ENCODE measurements around the gene ZFR2. TPM values are rescaled to one million over a fixed set of nuclear protein-coding genes. Genes with fewer than 3 reads are reported as not detected.
"Not testable (repeated sequence)": the region's sequence is repeated elsewhere in the genome, so short reads cannot be mapped to it uniquely, and the experiment has no call there.

ZFR2 gene
- total RNA-seq, 1 experiment from 2014 or later = not detected

DNA sequence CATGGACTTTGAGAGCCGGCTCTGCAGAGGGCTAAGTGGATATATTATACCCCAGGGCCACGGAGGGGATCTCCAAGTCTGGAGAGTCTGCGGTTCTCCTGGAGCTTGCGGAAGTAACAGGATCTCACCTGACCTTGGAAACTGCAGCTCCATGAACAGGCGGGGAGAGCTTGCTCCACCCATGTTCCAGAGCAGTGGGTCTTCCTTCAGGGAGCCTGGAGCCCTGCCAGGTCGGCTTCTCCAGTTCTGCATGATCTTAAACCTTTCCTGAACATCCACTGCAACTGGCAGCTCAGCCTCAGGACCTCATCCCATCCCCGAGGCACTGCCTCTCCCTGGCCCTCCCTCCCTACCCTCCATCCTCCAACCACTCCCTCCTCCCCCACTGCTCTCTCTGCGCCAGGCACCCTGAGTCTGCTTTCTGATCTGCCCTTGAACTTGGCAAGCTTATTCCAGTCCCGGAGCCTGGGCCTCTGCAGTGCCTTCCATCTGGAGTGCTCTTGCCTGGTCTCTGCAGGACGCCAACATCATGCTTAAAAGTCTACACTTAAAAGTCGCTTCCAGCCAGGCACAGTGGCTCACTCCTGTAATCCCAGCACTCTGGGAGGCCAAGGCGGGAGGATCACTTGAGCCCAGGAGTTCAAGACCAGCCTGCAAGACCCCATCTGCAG lies 24.8 kb upstream of the ZFR2 start:
- Histone ChIP-seq H3K27me3 (replicated peaks) (peaks cover 2% of the 10 kb centered on the region; the same call in 1 of the 2 replicates), H3K4me1 (replicated peaks) (no peaks in the 10 kb centered on the region), H3K9me3 (replicated peaks) (peaks cover 3% of the 10 kb centered on the region; the same call in 1 of the 2 replicates), H3K4me3 (no peak overlapping the region), H3K27ac (no peak overlapping the region), H3K36me3 (no peaks in the 10 kb centered on the region)
- DNase-seq (ENCODE audit: low read depth in 1 of 2, low spot score in 2 of 2) = no peak

GRCh38 chr19:3890591-3890990 lies 21.8 kb upstream of the ZFR2 start:
- DNase-seq (ENCODE audit: low read depth in 1 of 2, low spot score in 2 of 2) = no peak
- Histone ChIP-seq H3K36me3 (no peaks in the 10 kb centered on the region), H3K9me3 (replicated peaks) (no peaks in the 10 kb centered on the region)

DNA sequence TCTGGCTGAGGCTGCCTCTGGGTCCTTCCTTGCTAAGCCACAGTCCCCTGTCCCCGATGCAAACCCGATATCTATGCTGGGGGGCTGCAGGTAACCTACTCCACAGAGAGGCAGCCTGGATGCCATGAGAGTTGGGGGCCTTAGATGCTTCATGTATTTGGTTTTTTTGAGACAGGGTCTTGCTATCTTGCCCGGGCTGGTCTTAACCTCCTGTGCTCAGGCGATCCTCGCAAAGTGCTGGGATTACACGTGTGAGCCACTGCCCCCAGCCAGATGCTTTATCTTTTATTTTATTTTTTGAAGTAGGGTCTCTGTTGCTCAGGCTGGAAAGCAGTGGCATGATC lies 13.2 kb upstream of the ZFR2 start:
- Histone ChIP-seq H3K9me3 (replicated peaks) (no peaks in the 10 kb centered on the region), H3K4me1 (replicated peaks) (peaks cover 15% of the 10 kb centered on the region), H3K36me3 (no peaks in the 10 kb centered on the region), H3K4me3 (no peak overlapping the region), H3K27ac (no peak overlapping the region), H3K27me3 (replicated peaks) (peaks cover 24% of the 10 kb centered on the region)
- no peak for DNase-seq (ENCODE audit: low read depth in 1 of 2, low spot score in 2 of 2)

More at GRCh38 chr19:3890591-3890990, 21.8 kb upstream of the ZFR2 start:
- no peak overlapping the region for H3K27ac ChIP-seq
- H3K27me3 ChIP-seq (replicated peaks) = no peaks in the 10 kb centered on the region; the same call in 1 of the 2 replicates
- no peak overlapping the region for H3K4me3 ChIP-seq
- H3K4me1 ChIP-seq (replicated peaks) = 0 out of 2 replicates have a peak, but pooled peaks cover 5% of the 10 kb centered on the region

GRCh38 chr19:3881272-3882040 lies 12.6 kb upstream of the ZFR2 start:
- no peak for DNase-seq (ENCODE audit: low read depth in 1 of 2, low spot score in 2 of 2)
- Histone ChIP-seq H3K27ac (no peak overlapping the region), H3K4me3 (no peak overlapping the region), H3K27me3 (replicated peaks) (peaks cover 24% of the 10 kb centered on the region), H3K9me3 (replicated peaks) (no peaks in the 10 kb centered on the region), H3K4me1 (replicated peaks) (peaks cover 15% of the 10 kb centered on the region), H3K36me3 (no peaks in the 10 kb centered on the region)

- Histone ChIP-seq H3K4me1 (replicated peaks) (peaks cover 10% of the 10 kb centered on the region), H3K9me3 (replicated peaks) (no peaks in the 10 kb centered on the region), H3K27ac (no peak within 1 kb of the TSS), H3K4me3 (no peak within 1 kb of the TSS), H3K27me3 (replicated peaks) (peaks cover 24% of the 10 kb centered on the region), H3K36me3 (no peaks in the 10 kb centered on the region)
- no peak for DNase-seq (ENCODE audit: low read depth in 1 of 2, low spot score in 2 of 2)
Observed at GRCh38 chr19:3880471-3881271, 11.8 kb upstream of the ZFR2 start, which contains the start of gene ATCAY. ATCAY (plus strand) TSS chr19:3880685; CDS start chr19:3885768, 5,083 bp downstream.

DNA sequence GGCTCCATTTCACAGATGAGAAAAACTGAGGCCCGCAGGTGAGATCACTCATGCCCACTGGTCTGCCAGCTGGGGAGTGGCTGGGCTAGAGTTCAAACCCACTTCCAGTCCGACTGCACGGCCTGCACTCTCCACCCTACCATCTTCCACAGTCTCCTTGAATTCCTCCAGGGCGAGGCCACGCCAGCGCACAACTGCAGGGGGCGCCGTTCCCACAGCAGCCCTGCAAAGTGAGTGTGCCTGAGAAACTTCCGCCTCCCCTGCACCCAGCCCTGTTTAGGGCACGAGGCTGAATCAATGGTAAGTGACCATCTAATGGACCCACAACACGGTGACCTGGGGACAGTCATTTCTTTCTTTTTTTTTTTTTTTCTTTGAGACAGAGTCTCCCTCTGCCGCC lies 10.8 kb upstream of the ZFR2 start:
- Histone ChIP-seq H3K4me3 (no peak overlapping the region), H3K9me3 (replicated peaks) (no peaks in the 10 kb centered on the region), H3K36me3 (no peaks in the 10 kb centered on the region), H3K27ac (no peak overlapping the region), H3K4me1 (replicated peaks) (peaks cover 10% of the 10 kb centered on the region), H3K27me3 (replicated peaks) (peaks cover 24% of the 10 kb centered on the region)
- no peak for DNase-seq (ENCODE audit: low read depth in 1 of 2, low spot score in 2 of 2)

DNA sequence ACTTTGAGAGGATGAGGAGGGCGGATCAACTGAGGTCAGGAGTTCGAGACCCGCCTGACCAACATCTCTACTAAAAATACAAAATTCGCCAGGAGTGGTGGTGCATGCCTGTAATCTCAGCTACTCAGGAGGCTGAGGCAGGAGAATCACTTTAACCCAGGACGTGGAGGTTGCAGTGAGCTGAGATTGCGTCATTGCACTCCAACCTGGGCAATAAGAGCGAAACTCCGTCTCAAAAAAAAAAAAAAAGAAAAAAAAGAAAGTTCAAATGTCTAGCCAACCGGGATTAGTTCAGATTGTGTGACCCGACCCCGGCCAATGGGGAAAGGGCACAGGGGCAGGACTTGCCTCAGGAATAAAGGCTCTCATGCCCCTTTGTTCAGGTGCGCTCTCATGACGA lies 5.9 kb upstream of the ZFR2 start:
- not testable (repeated sequence) for H3K9me3 ChIP-seq (replicated peaks); DNase-seq (ENCODE audit: low read depth in 1 of 2, low spot score in 2 of 2); H3K4me3 ChIP-seq; H3K27ac ChIP-seq; H3K36me3 ChIP-seq; H3K4me1 ChIP-seq (replicated peaks)
- H3K27me3 ChIP-seq (replicated peaks) = peaks cover 12% of the 10 kb centered on the region

DNA sequence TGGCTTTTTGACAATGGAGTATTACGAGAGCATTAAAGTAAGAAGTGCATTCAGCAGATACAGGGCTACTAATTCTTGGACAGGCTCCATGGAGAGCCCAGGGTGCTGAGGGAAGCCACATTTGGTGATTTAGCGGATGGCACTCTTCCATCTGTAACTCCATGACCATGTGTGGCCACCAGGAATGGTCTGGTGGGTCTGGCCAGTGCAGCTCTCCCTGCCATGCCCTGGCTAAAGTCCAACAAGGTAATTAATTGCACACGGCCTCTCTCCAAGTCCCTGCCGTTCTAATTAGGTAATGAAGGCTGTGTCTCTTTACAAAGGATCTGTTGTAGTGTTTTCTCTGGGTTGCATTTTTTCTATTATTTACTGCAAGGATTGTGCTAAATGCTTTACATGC lies 4.3 kb upstream of the ZFR2 start:
- no peak overlapping the region for H3K27ac ChIP-seq
- H3K9me3 ChIP-seq (replicated peaks) = 0 out of 2 replicates have a peak, but pooled peaks cover 3% of the 10 kb centered on the region
- no peaks in the 10 kb centered on the region for H3K36me3 ChIP-seq
- no peak for DNase-seq (ENCODE audit: low read depth in 1 of 2, low spot score in 2 of 2)
- H3K4me1 ChIP-seq (replicated peaks) = no peaks in the 10 kb centered on the region
- peaks cover 15% of the 10 kb centered on the region for H3K27me3 ChIP-seq (replicated peaks)
- H3K4me3 ChIP-seq = no peak overlapping the region

DNA sequence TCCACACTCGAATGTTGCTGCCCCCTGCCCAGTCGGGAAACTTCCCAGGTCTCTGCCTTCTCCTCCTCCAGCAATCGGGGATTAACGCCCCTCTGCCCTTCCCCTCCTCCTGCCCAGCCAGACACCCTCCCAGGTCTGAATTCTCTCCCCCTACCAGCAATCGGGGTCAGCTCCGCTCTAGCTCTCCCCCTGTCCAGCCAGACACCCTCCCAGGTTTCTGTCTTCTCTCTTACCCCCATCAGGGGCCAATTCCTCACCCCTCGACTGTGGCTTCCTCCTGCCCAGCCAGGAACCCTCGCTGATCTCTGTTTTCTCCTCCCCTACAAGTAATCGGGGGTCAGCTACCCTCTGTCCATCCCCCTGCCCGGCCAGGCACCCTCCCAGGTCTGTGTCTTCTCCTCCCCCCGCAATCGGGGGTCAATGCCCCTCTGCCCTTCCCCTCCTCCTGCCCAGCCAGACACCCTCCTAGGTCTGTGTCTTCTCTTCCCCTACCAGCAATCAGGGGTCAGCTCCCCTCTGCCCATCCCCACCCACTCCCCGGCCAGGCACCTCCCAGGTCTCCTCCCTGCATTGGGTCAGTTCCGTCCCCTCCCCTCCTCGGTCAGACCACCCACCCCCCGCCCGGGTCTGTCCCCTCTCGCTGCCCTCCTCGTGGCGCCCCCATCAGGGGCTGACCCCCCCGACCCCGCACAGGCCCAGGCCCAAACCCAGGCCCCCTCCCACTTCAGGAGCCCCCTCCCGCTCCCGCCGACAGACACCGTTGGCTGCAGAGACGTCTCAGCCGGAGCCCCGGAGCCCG lies 668 bp downstream of the ZFR2 start:
- DNase-seq (ENCODE audit: low read depth in 1 of 2, low spot score in 2 of 2) = no peak

DNA sequence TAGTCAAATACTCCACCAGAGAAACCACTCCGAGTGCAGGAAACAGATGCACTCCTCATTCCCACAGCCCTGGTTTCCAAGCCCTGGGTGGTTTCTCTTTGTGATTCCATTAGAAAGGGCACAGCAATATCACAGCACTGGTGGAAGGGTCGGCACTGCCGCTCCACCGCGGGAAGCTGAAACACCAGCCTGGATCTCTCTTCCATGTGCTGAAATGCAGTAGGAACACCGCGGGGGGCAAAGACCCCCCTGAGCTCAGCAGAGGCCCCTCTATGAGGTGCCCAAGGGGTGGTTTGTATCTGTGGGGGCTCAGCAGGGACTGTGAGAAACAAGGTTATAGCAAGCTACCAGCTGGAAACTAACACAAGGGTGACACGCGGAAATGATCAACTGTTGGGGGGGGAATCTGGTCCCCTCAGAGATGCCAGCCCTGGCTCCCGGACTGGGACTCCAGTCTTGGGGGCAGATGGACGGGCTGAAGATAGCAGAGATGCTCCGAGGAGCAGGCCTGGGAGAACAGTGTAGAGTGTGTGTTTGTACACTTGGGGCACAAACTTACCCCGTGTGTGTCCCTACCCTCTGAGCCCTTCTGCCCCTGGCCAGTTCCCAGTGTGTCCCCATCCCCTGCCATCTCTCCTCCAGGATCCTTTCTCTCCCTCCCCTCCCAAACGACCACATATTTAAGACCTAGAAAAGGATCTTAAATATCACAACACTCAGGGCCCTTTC lies 1.8 kb downstream of the ZFR2 start:
- 0 out of 2 replicates have a peak, but pooled peaks cover 3% of the 10 kb centered on the region for H3K9me3 ChIP-seq (replicated peaks)
- H3K4me1 ChIP-seq (replicated peaks) = no peaks in the 10 kb centered on the region
- H3K4me3 ChIP-seq = no peak overlapping the region
- no peak overlapping the region for H3K27ac ChIP-seq
- peaks cover 70% of the 10 kb centered on the region for H3K27me3 ChIP-seq (replicated peaks)
- no peaks in the 10 kb centered on the region for H3K36me3 ChIP-seq
- DNase-seq (ENCODE audit: low read depth in 1 of 2, low spot score in 2 of 2) = no peak

More for the DNA sequence above, 668 bp downstream of the ZFR2 start:
- Histone ChIP-seq H3K4me3 (no peak overlapping the region), H3K36me3 (no peaks in the 10 kb centered on the region), H3K27me3 (replicated peaks) (peaks cover 59% of the 10 kb centered on the region), H3K9me3 (replicated peaks) (0 out of 2 replicates have a peak, but pooled peaks cover 3% of the 10 kb centered on the region), H3K4me1 (replicated peaks) (no peaks in the 10 kb centered on the region), H3K27ac (no peak overlapping the region)

DNA sequence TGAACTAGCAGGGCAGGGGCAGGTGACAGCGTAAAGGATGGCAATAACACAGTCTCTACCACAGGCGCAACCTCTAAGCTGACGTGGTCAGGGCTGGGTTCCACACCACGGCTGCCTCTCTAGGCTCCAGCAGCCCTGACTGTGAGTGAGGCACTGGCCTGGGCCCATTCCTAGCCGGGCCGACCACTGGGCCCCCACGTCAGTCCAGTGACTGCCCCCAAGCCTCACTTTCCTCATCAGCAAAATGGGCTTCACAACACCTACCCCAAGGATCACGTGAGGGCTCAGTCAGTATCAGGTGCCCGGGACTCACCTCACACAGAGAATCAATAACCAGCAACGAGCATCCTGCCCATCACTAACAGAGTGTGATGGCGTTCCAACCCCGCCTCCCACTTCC lies 5.2 kb downstream of the ZFR2 start:
- H3K4me3 ChIP-seq = no peak overlapping the region
- DNase-seq (ENCODE audit: low read depth in 1 of 2, low spot score in 2 of 2) = no peak
- H3K27me3 ChIP-seq (replicated peaks) = peaks cover 73% of the 10 kb centered on the region
- no peaks in the 10 kb centered on the region for H3K4me1 ChIP-seq (replicated peaks)
- H3K36me3 ChIP-seq = no peaks in the 10 kb centered on the region
- H3K27ac ChIP-seq = no peak overlapping the region
- no peaks in the 10 kb centered on the region; the same call in 1 of the 2 replicates for H3K9me3 ChIP-seq (replicated peaks)

- H3K27ac ChIP-seq = no peak overlapping the region
- H3K27me3 ChIP-seq (replicated peaks) = peaks cover 69% of the 10 kb centered on the region
- H3K9me3 ChIP-seq (replicated peaks) = no peaks in the 10 kb centered on the region; the same call in 1 of the 2 replicates
- no peaks in the 10 kb centered on the region for H3K36me3 ChIP-seq
- H3K4me1 ChIP-seq (replicated peaks) = no peaks in the 10 kb centered on the region
- no peak for DNase-seq (ENCODE audit: low read depth in 1 of 2, low spot score in 2 of 2)
- H3K4me3 ChIP-seq = no peak overlapping the region
Observed at GRCh38 chr19:3862826-3863500, 5.9 kb downstream of the ZFR2 start.
